ENCODE measurements around the gene TMEM106A.
"Not testable (repeated sequence)": the region's sequence is repeated elsewhere in the genome, so short reads cannot be mapped to it uniquely, and the experiment has no call there.

TMEM106A gene

GRCh38 chr17:43239597-43239996 is 27.9 kb downstream of the TMEM106A start:
- not testable (repeated sequence) for DNase-seq (ENCODE audit: low spot score)

- not testable (repeated sequence) for DNase-seq (ENCODE audit: low spot score)
Measured at GRCh38 chr17:43240596-43241352, 29.1 kb downstream of the TMEM106A start.

- not testable (repeated sequence) for DNase-seq (ENCODE audit: low spot score)
Measured at GRCh38 chr17:43246456-43246855, 34.8 kb downstream of the TMEM106A start.
